ENCODE results near the gene TFIP11.
"Not testable (repeated sequence)": the region's sequence is repeated elsewhere in the genome, so short reads cannot be mapped to it uniquely, and the experiment has no call there.

TFIP11 gene

GRCh38 chr22:26541167-26541819, 29.0 kb upstream of the TFIP11 start:
- no peak for DNase-seq (ENCODE audit: low read depth)

DNA sequence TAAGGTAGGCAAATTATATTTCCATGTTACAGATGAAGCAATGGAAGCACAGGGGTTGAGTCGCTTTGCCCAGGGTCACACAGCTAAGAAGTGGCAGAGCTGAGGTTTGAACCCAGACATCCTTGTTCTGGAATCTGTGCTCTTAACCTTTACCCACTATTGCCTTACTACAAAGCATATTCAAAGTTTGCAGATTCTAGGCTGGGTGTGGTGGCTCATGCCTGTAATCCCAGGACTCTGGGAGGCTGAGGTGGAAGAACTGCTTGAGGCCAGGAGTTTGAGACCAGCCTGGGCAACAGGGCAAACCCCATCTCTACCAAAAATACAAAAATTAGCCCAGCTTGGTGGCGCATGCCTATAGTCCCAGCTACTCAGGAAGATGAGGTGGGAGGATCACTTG, 27.8 kb upstream of the TFIP11 start:
- no peak for DNase-seq (ENCODE audit: low read depth)

DNA sequence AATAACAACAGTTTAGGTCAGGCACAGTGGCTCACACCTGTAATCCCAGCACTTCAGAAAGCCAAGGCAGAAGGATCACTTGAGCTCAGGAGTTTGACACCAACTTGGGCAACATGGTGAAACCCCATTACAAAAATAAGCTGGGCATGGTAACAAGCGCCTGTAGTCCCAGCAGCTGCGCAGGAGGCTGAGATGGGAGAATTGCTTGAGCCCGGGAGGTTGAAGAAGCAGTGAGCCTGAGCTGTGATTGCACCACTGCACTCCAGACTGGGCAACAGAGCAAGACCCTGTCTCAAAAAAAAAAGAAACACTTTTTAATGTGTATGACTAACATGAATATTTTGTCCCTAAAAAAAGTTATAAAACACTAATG, 24.5 kb upstream of the TFIP11 start:
- DNase-seq (ENCODE audit: low read depth): no peak

- DNase-seq (ENCODE audit: low read depth): no peak
Measured at GRCh38 chr22:26536056-26536761, 23.9 kb upstream of the TFIP11 start.

- no peak for DNase-seq (ENCODE audit: low read depth)
Measured at GRCh38 chr22:26535603-26535908, 23.3 kb upstream of the TFIP11 start.

- no peak for DNase-seq (ENCODE audit: low read depth)
Measured at GRCh38 chr22:26534874-26535602, 22.8 kb upstream of the TFIP11 start.

DNA sequence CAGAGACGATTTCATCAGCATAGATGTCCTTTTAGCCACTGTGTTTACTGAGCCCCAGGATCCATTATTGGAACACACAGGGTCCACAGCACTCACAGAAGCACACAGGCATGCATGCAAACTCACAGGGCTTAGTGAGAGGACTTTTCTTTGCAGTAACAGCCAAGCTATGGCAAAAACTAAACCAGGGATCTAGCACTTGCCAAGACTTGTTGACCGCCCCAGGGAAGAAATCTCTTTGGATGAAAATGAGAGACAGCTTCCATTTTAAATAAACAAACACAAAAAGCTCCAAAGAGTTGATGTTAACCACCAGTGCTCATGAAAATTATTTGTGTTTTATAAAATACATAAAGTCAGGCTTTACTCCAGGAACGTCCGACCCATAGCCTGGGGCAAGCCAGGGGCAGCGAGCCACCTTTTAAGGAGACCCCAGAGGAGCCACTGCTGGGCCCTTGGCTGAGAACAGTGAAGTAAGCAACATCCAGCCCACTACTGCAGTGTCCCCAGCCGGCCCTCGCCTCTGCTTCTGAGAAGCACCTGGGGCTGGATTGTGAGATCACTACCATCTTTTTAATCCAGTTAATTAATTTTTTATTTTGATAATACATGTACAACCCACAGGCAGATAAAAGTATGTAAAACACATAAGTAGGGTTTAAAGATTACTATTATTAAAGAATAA, 22.0 kb upstream of the TFIP11 start:
- no peak for DNase-seq (ENCODE audit: low read depth)

- DNase-seq (ENCODE audit: low read depth): no peak
Measured at GRCh38 chr22:26529345-26529744, 17.1 kb upstream of the TFIP11 start.

- DNase-seq (ENCODE audit: low read depth): not testable (repeated sequence)
Measured at GRCh38 chr22:26528518-26528917, 16.2 kb upstream of the TFIP11 start.

DNA sequence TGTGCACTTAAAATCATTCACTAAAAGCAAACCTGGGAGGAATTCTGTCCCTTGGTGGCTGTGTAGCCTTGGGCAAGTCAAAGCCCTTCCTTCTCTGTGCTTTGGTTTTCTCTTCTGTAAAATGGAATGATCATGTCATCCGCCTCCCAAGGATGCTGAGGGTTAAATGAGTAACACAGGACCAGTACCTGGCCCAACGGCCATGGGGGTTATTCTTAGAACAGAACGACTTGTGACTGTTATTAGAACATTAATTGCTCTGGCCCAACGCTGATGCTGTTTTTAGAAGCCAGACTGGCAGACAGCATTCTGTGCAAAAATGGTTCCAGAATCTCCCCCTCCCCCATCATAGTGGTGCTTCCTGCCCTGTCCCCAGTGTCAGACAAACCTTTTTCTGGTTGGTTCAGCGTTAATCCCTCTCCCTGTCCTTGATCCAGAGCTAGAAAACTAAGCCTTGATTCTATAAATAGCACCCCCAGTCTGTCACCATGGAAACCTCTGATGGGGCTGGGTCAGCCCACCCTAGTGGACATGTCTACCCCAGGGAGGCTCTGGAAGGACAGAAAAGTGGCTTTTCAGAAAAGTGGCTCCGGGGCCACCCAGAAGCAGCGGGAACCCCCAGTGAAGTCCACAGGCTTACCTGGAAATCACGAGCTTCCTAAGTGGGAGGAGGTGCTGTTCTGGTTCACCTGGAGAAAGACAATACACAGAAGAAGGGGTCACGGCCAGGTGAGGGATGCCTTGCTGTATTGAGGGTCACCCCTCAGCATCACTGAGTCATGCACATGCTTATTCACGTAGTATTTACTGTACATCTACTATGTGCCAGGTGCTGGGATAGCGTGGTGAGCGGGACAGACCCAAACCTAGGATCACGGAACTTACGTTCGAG, 15.5 kb upstream of the TFIP11 start:
- DNase-seq (ENCODE audit: low read depth): no peak

GRCh38 chr22:26527167-26527566, 14.9 kb upstream of the TFIP11 start:
- DNase-seq (ENCODE audit: low read depth): no peak

DNA sequence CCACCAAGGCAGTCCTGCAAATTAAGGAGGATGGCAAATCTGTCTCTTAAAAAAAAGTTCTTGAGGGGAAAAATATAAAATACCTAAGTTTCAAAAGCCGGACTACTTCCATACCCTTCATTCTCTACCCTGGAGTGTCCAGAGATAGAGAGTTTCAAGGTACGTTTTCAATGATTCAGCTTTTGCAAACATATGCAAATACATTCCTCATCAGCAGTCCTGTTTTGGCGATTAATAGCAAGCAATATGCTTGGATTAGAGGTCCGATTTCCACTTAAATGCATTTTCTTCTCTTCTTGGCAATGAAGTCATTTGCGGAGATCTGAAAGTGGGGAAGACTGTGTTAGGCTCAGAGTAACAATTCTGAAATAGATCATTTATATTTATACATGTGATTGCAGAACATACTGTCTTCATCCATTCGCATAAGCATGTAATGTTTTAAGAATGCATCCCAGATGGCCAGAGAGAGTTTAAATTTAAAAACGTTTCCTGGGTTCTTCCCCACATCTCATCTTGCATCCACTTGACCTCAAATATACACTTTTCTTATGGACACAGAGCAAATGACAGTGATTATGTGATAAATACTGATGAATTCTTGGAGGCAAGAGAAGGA, 13.8 kb upstream of the TFIP11 start:
- DNase-seq (ENCODE audit: low read depth): no peak

DNA sequence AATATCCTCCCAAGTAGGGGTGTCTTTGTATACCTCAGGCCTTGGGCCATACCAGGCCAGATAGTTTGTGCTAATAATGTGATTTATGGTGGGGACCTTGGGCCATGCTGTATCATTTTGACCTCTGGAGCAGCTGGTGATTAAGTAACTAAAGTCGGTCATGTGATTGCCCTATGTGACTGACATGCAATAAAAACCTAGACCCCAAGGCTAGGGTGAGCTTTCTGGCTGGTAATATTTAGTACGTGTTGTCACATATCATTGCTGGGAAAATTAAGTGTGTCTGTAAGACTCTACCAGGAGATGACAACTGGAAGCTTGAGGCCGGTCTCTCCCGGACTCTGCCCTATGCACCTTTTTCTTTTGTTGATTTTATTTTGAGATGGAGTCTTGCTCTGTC, 12.6 kb upstream of the TFIP11 start:
- DNase-seq (ENCODE audit: low read depth): no peak

DNA sequence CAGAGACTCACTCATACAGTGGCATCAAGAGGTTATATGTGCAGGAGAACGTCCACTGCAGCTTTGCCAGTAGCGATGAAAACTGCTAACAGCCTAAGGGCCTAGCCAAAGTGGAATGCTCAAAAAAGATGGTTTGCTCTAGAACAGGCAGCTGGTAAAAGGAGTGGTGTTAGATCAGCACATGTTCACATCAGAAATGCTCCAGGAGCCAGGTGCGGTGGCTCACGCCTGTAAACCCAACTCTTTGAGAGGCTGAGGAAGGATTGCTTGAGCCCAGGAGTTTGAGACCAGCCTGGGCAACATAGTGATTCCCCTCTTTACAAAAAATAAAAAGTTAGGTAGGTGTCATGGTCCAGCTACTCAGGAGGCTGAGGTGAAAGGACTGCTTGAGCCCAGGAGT, 10.3 kb upstream of the TFIP11 start:
- no peak for DNase-seq (ENCODE audit: low read depth)

GRCh38 chr22:26522012-26522411, 9.7 kb upstream of the TFIP11 start:
- no peak for DNase-seq (ENCODE audit: low read depth)

- no peak for DNase-seq (ENCODE audit: low read depth)
Measured at GRCh38 chr22:26517429-26517828, 5.2 kb upstream of the TFIP11 start.

DNA sequence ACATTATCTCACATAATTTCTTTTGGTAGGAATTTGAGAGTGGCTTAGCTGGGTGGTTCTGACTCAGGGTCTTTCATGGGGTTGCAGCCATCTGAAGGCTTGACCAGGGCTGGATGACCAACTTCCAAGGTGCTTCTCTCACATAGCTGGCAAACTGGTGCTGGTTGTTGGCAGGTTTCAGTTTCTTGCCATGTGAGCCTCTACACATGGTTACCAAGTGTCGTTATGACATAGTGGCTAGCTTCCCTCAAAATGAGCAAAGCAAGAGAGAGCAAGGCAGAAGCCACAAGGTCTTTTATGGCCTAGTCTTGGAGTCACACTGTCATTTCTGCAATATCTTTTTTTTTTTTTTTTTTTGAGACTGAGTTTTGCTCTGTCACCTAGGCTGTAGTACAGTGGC, 4.2 kb upstream of the TFIP11 start:
- DNase-seq (ENCODE audit: low read depth): no peak

GRCh38 chr22:26515931-26516330, 3.7 kb upstream of the TFIP11 start:
- DNase-seq (ENCODE audit: low read depth): no peak

GRCh38 chr22:26514419-26515161, 2.3 kb upstream of the TFIP11 start:
- DNase-seq (ENCODE audit: low read depth): no peak

GRCh38 chr22:26513838-26514237, 1.6 kb upstream of the TFIP11 start:
- no peak for DNase-seq (ENCODE audit: low read depth)

GRCh38 chr22:26508148-26508547, 4.1 kb downstream of the TFIP11 start:
- no peak for DNase-seq (ENCODE audit: low read depth)
